Measurements from ENCODE around the gene SECISBP2.
A peak's percentile ranks its signal among the peaks of the same experiment; 100 is the strongest.
"Not testable (repeated sequence)": the region's sequence is repeated elsewhere in the genome, so short reads cannot be mapped to it uniquely, and the experiment has no call there.

The SECISBP2 gene

DNA sequence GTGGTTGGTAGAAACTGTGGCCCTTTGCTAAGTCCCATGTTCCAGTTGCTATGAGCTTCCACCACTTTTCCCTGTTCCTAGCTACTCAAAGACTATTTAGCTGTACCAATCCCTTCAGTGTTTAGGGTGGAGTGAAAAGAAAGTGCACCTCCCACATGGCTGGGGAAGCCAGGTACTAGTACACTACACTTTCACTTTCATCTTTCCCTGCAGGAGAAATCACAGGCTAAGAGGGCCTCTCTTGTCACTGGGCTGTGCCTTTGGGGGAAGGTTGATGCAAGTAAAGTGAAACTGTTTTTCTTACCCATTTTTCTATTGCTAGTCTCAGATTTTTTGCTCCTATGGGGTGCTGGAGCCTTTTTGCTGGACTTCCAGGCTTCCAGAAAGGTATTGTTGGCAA, 40.8 kb upstream of the SECISBP2 start:
- H3K27me3 ChIP-seq = no peaks in the 10 kb centered on the region
- no peak for TF ChIP-seq CTCF (IDR thresholded peaks at IDR 0.05)

GRCh38 chr9:89278551-89278950, 39.7 kb upstream of the SECISBP2 start:
- H3K36me3 ChIP-seq = no peaks in the 10 kb centered on the region

More for the DNA sequence above, 40.8 kb upstream of the SECISBP2 start:
- Histone ChIP-seq H3K4me3 (ENCODE audit: low read depth in 1 of 2, low read length in 1 of 2) (no peak overlapping the region), H3K36me3 (no peaks in the 10 kb centered on the region), H3K27ac (no peak overlapping the region), H3K9me3 (peaks cover 13% of the 10 kb centered on the region), H3K4me1 (ENCODE audit: control insufficient read depth in 1 of 2, insufficient read depth in 1 of 2, low read depth in 1 of 2, low read length in 1 of 2) (peaks cover 0 to 10% of the 10 kb centered on the region in 2 experiments)

DNA sequence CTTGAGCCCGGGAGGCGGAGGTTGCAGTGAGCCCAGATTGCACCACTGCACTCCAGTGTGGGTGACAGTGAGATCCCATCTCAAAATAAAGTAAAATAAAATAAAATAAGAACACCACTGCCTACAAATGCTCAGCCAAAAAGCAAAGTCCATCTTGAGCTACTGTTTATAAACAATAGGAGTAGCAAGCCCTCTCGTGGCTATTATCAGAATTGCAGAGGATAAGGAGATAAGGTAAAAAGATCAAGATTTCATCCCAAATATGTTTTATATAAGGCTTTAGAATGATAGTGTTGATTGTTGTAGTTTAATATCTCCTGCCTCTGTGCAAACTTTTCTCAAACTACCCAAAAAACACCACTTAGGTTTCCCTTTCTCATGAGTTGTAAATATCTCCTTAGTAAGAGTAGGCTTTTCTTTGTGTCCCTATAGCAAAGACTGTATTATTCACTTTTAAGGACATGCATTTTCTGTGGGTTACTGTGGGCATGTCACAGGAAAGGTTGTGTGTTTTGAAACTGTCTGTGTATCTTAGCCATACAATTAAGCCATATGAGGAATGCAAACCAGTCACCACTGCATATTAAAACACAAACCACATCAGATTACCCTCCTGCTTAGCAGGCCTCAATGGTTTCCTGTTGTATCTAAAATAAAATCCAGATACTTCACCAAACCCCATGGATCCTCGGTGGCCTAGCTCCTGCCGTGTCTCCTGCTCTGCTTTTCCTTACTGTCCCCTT, 39.1 kb upstream of the SECISBP2 start:
- Histone ChIP-seq H3K27ac (no peak overlapping the region), H3K36me3 (no peaks in the 10 kb centered on the region), H3K27me3 (no peaks in the 10 kb centered on the region), H3K4me1 (ENCODE audit: control insufficient read depth in 1 of 2, insufficient read depth in 1 of 2, low read depth in 1 of 2, low read length in 1 of 2) (peaks cover 0 to 10% of the 10 kb centered on the region in 2 experiments), H3K4me3 (ENCODE audit: low read depth in 1 of 2, low read length in 1 of 2) (no peak overlapping the region), H3K9me3 (peaks cover 2% of the 10 kb centered on the region)
- TF ChIP-seq CTCF (IDR thresholded peaks at IDR 0.05) = peak; percentile 48

More at GRCh38 chr9:89278551-89278950, 39.7 kb upstream of the SECISBP2 start:
- H3K4me3 ChIP-seq (ENCODE audit: low read depth in 1 of 2, low read length in 1 of 2) = no peak overlapping the region
- TF ChIP-seq CTCF (IDR thresholded peaks at IDR 0.05) = no peak
- peaks cover 8% of the 10 kb centered on the region for H3K9me3 ChIP-seq
- no peak overlapping the region for H3K27ac ChIP-seq
- H3K27me3 ChIP-seq = no peaks in the 10 kb centered on the region
- H3K4me1 ChIP-seq (ENCODE audit: control insufficient read depth in 1 of 2, insufficient read depth in 1 of 2, low read depth in 1 of 2, low read length in 1 of 2) = peaks cover 0 to 10% of the 10 kb centered on the region in 2 experiments

DNA sequence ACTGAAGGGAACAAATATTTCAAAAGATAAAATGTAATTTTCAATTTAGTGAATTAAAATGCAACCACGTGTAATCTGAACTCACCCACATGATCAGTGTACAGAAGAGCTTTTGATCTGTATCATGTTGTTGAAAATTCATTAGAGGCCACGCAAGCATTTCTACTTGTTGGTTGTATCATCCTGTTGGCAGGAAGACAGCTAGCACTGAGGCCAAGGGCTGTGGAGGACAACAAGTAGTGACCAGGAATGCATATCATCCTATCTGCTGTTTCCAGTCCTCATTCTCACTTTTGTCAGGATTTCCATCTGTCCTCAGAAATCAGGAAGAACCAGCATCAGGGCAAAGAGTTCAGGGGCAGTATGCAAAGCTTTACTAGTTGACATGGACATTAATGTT, 37.2 kb upstream of the SECISBP2 start:
- Histone ChIP-seq H3K9me3 (no peaks in the 10 kb centered on the region), H3K4me3 (ENCODE audit: low read depth in 1 of 2, low read length in 1 of 2) (no peak overlapping the region), H3K36me3 (no peaks in the 10 kb centered on the region), H3K27ac (no peak overlapping the region), H3K27me3 (no peaks in the 10 kb centered on the region), H3K4me1 (ENCODE audit: control insufficient read depth in 1 of 2, insufficient read depth in 1 of 2, low read depth in 1 of 2, low read length in 1 of 2) (peaks cover 0 to 4% of the 10 kb centered on the region in 2 experiments)
- no peak for TF ChIP-seq CTCF (IDR thresholded peaks at IDR 0.05)

DNA sequence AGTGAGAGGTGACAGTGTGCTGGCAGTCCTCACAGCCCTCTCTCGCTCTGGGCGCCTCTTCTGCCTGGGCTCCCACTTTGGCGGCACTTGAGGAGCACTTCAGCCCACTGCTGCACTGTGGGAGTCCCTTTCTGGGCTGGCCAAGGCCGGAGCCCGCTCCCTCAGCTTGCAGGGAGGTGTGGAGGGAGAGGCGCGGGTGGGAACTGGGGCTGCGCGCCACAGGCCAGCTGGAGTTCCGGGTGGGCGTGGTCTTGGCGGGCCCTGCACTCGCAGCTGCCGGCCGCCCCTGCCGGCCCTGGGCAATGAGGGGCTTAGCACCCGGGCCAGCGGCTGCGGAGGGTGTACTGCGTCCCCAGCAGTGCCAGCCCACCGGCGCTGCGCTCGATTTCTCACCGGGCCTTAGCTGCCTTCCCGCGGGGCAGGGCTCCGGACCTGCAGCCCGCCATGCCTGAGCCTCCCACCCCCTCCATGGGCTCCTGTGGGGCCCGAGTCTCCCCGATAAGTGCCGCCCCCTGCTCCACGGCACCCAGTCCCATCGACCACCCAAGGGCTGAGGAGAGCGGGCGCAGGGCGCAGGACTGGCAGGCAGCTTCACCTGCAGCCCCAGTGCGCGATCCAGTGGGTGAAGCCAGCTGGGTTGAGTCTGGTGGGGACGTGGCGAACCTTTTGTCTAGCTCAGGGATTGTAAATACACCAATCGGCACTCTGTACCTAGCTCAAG, 35.9 kb upstream of the SECISBP2 start:
- not testable (repeated sequence) for H3K27me3 ChIP-seq; H3K36me3 ChIP-seq; H3K9me3 ChIP-seq; H3K4me1 ChIP-seq (ENCODE audit: control insufficient read depth in 1 of 2, insufficient read depth in 1 of 2, low read depth in 1 of 2, low read length in 1 of 2); H3K27ac ChIP-seq
- H3K4me3 ChIP-seq (ENCODE audit: low read depth in 1 of 2, low read length in 1 of 2) = peak overlapping the region in 1 of 2 experiments; percentile 5

GRCh38 chr9:89284076-89284475, 34.2 kb upstream of the SECISBP2 start:
- Histone ChIP-seq H3K9me3 (no peaks in the 10 kb centered on the region), H3K4me1 (ENCODE audit: control insufficient read depth in 1 of 2, insufficient read depth in 1 of 2, low read depth in 1 of 2, low read length in 1 of 2) (no peaks in the 10 kb centered on the region), H3K27ac (no peak overlapping the region), H3K36me3 (no peaks in the 10 kb centered on the region), H3K27me3 (no peaks in the 10 kb centered on the region), H3K4me3 (ENCODE audit: low read depth in 1 of 2, low read length in 1 of 2) (no peak overlapping the region)
- TF ChIP-seq CTCF (IDR thresholded peaks at IDR 0.05) = no peak
